Measurements from ENCODE around the gene R3HDM2.
"Not testable (repeated sequence)": the region's sequence is repeated elsewhere in the genome, so short reads cannot be mapped to it uniquely, and the experiment has no call there.

The R3HDM2 gene

GRCh38 chr12:57419495-57419894 lies 11.3 kb downstream of the R3HDM2 start:
- DNase-seq = no peak

GRCh38 chr12:57418255-57418654 lies 12.6 kb downstream of the R3HDM2 start:
- DNase-seq = no peak

GRCh38 chr12:57416039-57416996 lies 14.5 kb downstream of the R3HDM2 start:
- no peak for DNase-seq

GRCh38 chr12:57415088-57415487 lies 15.8 kb downstream of the R3HDM2 start:
- no peak for DNase-seq

- DNase-seq = not testable (repeated sequence)
These were observed 16.7 kb downstream of the R3HDM2 start for GRCh38 chr12:57414160-57414559.

- no peak for DNase-seq
These were observed 20.3 kb downstream of the R3HDM2 start for GRCh38 chr12:57410534-57410933.

GRCh38 chr12:57404966-57405640 lies 25.7 kb downstream of the R3HDM2 start:
- DNase-seq = no peak

- DNase-seq = not testable (repeated sequence)
These were observed 28.7 kb downstream of the R3HDM2 start for GRCh38 chr12:57402156-57402555.

GRCh38 chr12:57401165-57401564 lies 29.7 kb downstream of the R3HDM2 start:
- no peak for DNase-seq

GRCh38 chr12:57399718-57400463 lies 31.0 kb downstream of the R3HDM2 start:
- DNase-seq = not testable (repeated sequence)

- DNase-seq = no peak
These were observed 33.4 kb downstream of the R3HDM2 start for GRCh38 chr12:57397441-57397840.

GRCh38 chr12:57395121-57395520 lies 35.7 kb downstream of the R3HDM2 start:
- DNase-seq = no peak

- DNase-seq = no peak
These were observed 40.7 kb downstream of the R3HDM2 start for GRCh38 chr12:57390174-57390573.

GRCh38 chr12:57389033-57389432 lies 41.8 kb downstream of the R3HDM2 start:
- DNase-seq = no peak

GRCh38 chr12:57388425-57388824 lies 42.4 kb downstream of the R3HDM2 start:
- no peak for DNase-seq

GRCh38 chr12:57386187-57386720 lies 44.6 kb downstream of the R3HDM2 start:
- DNase-seq = no peak

GRCh38 chr12:57385586-57385985 lies 45.3 kb downstream of the R3HDM2 start:
- DNase-seq = no peak

GRCh38 chr12:57384478-57384877 lies 46.4 kb downstream of the R3HDM2 start:
- DNase-seq = no peak

- DNase-seq = no peak
These were observed 49.1 kb downstream of the R3HDM2 start for GRCh38 chr12:57381693-57382220.

GRCh38 chr12:57380300-57380699 lies 50.5 kb downstream of the R3HDM2 start:
- DNase-seq = no peak

- no peak for DNase-seq
These were observed 53.6 kb downstream of the R3HDM2 start for GRCh38 chr12:57377103-57377840.

GRCh38 chr12:57372233-57372632 lies 58.6 kb downstream of the R3HDM2 start:
- no peak for DNase-seq

Data from activated CD4-positive, alpha-beta T cell treated with anti-CD3 and anti-CD28 coated beads for 1 hour (primary cell).